D721Med (cell line): ENCODE results near the gene ATP1A2.

Source experiments
- DNase-seq: peaks from one replicate; pipeline ENCODE4 v3.0.0; 2011; ENCODE audit warnings: low spot score; ENCODE audit not compliant: insufficient read length
- FAIRE-seq: peaks from 2 replicates; lab custom pipeline; 2011; peaks lifted over from hg19 to GRCh38; lab: Jason Lieb, UNC
- CTCF ChIP-seq: IDR thresholded peaks from 2 replicates; pipeline ENCODE4 v1.5.1; 2012; ENCODE audit warnings: mild to moderate bottlenecking, control low read depth; ENCODE audit not compliant: insufficient read depth; ENCODE audit errors: missing control alignments

Gene ATP1A2

GRCh38 chr1:160178731-160179130 lies 63.2 kb downstream of the ATP1A2 start:
- no peak for DNase-seq
- no peak for TF ChIP-seq CTCF
- FAIRE-seq = no peak

GRCh38 chr1:160179336-160179735 lies 63.8 kb downstream of the ATP1A2 start:
- TF ChIP-seq CTCF = no peak
- DNase-seq = no peak
- no peak for FAIRE-seq

- FAIRE-seq (no peak), DNase-seq (no peak)
- no peak for TF ChIP-seq CTCF
Observed at GRCh38 chr1:160186246-160186645, 70.7 kb downstream of the ATP1A2 start.

- no peak for DNase-seq
- FAIRE-seq = no peak
- no peak for TF ChIP-seq CTCF
Observed at GRCh38 chr1:160186729-160187128, 71.2 kb downstream of the ATP1A2 start.

GRCh38 chr1:160187407-160187806 lies 71.8 kb downstream of the ATP1A2 start:
- FAIRE-seq (no peak), DNase-seq (no peak)
- no peak for TF ChIP-seq CTCF

- FAIRE-seq = no peak
- no peak for DNase-seq
- no peak for TF ChIP-seq CTCF
Observed at GRCh38 chr1:160188341-160188740, 72.8 kb downstream of the ATP1A2 start.

GRCh38 chr1:160189649-160190625 lies 74.4 kb downstream of the ATP1A2 start, which contains the start of gene CASQ1:
TSS of gene CASQ1 (plus strand) at chr1:160190575. CDS start at chr1:160190752, 177 bp downstream.
- DNase-seq (no peak), FAIRE-seq (no peak)
- TF ChIP-seq CTCF = no peak
